Cardiac fibroblast (primary cell): ENCODE results near the gene SLCO2A1.

Source experiments
- DNase-seq, 2 donors: peaks; one replicate each; pipeline versions ENCODE4 v3.0.0 to v3.0.0-alpha.2; 2010; ENCODE audit warnings: low read depth in 2 of 2
- H3K4me3 ChIP-seq, 2 donors: replicated peaks in 1 of 2; 1 replicate in 1 of 2; 2 replicates in 1 of 2; pipeline ENCODE4 v1.5.1; 2011; ENCODE audit warnings: low read depth in 2 of 2, low read length in 2 of 2, mild to moderate bottlenecking in 2 of 2, moderate library complexity in 1 of 2
- TF ChIP-seq, protein P1 (sequence below): IDR thresholded peaks from one replicate; pipeline ENCODE4 v1.5.1; 2011; ENCODE audit warnings: low read depth, mild to moderate bottlenecking, low read length, inconsistent platforms

Gene SLCO2A1

DNA sequence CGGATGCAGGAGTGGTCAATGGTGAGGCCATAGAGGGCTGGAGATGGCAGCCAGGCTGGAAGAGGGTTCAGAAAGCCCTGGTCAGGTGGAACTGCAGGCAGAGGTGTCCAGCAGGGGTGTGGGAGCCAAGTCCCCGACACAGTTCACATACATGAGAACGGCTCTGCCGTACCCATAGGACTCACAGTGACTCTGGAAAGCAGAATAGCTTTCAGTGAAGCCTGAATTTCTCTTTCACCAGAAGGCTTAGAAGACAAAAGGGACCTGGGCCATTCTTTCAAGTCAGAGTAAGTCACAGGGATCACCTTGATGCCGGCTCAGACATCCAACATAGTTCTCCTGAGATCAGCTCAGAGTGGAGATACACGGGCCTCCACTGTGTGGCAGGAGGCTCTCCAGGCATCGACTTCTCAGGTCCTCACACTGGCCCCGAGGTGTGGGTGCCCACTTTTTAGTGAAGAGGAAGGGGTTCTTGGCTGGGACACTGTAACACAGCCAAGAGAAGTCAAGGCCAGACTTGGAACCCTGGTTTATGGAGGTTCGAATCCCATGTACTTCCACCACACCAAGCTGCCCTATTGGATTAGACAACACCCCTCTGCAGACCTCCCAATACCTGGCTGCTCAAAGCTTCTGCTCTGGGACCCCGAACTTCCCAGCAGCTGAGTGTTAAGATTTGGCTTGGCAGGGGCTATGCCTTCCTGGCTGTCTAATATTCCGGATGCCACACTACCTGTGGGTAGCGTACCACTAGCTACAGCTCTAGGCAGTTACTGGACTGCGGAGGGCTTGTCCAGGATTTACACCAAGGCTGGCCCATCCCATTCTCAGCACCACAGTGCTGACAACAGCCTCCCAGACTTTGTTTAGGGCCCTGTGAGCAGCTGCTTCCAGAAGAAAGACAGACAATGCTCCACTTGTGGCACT, 93.6 kb downstream of the SLCO2A1 start:
- no peak for DNase-seq
- TF ChIP-seq, protein P1, sequence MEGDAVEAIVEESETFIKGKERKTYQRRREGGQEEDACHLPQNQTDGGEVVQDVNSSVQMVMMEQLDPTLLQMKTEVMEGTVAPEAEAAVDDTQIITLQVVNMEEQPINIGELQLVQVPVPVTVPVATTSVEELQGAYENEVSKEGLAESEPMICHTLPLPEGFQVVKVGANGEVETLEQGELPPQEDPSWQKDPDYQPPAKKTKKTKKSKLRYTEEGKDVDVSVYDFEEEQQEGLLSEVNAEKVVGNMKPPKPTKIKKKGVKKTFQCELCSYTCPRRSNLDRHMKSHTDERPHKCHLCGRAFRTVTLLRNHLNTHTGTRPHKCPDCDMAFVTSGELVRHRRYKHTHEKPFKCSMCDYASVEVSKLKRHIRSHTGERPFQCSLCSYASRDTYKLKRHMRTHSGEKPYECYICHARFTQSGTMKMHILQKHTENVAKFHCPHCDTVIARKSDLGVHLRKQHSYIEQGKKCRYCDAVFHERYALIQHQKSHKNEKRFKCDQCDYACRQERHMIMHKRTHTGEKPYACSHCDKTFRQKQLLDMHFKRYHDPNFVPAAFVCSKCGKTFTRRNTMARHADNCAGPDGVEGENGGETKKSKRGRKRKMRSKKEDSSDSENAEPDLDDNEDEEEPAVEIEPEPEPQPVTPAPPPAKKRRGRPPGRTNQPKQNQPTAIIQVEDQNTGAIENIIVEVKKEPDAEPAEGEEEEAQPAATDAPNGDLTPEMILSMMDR, result no peak
- H3K4me3 ChIP-seq, result no peak overlapping the region

DNA sequence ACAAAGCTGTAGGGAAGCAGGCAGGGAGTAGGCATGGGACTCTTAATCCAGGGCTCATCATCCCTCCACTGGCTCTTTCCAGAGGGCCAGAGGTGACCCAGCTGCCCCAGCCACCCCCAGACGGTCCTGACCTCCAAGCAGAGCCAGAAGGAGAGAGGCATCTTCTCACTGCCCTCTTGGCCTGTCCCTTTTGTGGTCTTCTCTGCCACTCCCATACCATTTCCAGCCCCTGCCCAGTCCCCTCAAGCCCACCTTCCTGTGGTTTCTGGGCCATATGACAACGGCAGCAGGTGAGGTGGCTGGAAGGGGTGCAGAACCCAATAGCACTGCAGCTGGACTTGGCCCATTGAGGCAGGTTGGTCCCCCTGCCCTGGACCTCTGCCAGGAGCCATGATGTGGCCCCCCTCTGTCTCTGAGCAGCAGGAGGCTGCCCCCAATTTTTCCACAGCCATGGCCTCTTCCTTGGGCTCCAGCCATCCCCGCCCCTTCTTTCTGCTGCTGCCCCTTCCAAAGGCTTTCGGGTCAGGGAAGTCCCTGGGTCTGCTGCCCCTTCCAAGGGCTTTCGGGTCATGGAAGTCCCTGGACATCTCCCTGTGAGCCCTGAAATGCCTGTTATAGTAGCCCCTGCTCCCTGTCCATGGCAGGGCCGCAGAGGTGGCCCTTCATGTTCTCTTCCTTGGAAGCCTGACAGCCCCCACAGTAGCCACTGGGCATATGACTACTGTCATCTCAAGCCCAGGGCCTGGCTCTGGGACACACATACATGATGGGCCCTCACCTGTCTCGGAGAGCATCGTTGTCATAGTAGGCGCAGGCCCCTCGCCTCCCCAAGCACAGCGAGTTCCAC, 94.5 kb downstream of the SLCO2A1 start:
- no peak overlapping the region for H3K4me3 ChIP-seq
- TF ChIP-seq, protein P1, result no peak
- DNase-seq, result no peak

DNA sequence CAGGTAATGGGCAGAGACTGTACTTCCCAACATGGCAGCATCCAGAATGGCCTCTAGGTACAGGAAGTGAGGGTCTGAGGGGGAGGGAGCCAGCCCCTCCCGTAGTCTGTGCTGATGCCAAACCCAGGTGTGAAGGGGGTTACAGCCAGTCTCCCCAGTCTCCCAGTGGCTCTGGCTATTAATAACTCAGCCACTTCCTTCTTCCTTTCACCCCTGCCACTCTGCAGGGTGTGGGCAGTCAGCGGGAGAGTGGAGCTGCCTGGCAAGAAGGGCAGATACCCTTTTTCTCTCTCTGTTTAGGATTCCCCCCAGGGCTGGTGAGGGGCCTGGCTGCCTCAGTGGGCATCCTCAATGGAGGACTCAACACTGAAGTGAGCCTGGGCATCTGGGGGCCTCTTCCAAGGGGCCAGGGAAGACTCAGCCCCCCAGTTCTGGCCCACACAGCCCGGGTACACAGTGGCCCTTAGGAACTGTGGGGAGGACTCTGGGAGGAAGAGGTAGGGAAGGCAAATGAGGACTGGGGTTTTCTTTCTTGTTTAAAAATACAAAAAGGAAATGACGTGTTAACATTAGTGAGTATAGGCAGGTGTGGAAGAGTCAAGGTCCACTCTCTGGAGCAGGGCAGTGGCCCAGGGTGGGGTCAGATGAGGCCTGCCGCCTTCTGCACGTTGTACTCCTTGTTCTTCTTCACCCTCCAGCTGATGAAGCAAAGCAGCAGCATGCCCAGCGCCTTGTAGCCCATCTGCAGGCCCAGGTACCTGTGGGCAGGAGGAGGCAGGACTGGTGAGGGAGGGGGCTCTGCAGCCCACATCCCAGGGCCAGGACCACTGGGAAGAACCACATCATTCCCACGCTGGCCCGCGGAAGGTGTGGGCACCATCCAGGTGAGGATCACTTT, 95.4 kb downstream of the SLCO2A1 start:
- TF ChIP-seq, protein P1, result no peak
- DNase-seq, result no peak
- H3K4me3 ChIP-seq, result no peak overlapping the region

DNA sequence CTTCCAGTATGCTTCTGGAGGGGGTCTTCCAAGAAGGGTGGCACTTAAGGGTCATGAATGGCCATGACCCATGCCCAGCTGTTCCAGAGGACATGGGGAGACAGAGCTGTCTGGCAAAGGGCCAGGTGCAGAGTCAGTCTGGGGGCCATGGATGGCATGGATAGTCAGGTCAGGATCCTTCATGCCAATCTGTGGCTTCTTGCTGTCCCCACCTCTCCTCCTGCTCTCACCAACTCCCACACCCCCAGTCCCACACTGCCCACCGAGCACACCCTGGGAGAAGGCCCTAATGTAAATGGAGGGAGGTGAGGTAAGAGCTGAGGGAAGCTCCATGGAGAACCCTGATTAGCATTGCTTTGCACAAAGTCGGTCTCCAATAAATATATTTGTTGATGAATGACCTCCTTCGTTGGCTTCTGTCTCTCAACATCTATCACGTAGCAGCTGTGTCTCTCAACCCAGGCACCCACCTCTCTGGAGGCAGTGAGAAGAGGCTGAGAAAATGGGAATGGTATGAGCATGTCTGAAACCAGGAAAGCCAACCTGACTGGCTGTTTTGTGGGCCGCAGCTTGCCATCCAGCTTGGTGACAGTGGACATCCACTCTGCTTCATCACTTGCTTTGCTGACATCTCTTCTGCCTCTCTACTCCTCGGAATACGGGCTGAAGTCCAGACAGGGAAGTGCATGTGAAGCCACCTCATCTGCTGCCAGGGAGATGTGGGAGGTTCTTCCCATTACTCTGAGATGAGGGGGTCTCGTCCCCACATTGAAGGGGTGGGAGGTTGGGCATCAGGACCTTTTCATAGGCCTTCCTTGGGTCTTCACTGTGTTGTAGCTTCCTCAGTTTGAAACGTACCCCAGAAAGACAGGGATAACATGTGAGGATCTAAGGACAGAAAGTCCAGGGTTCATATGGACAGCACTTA, 96.4 kb downstream of the SLCO2A1 start:
- no peak overlapping the region for H3K4me3 ChIP-seq
- DNase-seq, result no peak
- TF ChIP-seq, protein P1, result no peak

DNA sequence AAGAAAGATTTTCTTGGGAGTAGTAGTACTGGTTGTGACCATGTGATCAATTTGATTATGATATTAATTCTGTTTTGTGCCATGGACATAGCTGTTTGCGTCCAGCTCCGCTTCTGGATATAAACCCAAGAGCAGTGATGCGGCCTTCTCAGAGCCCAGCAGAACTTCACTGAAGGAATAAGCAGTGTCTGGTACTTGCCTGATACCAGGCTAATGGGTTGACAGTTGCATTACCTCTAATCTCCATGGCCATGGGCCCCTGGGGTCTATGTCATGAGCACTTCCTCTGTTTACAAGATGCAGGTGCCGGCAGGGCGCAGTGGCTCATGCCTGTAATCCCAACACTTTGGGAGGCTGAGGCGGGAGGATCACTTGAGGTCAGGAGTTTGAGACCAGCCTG, 97.7 kb downstream of the SLCO2A1 start:
- TF ChIP-seq, protein P1, result no peak

More for the DNA sequence above, 97.7 kb downstream of the SLCO2A1 start:
- no peak for DNase-seq
- H3K4me3 ChIP-seq, result no peak overlapping the region
